Sigmoid colon (tissue), 7 donors: ENCODE measurements around the gene PES1. TPM values are rescaled to one million over a fixed set of nuclear protein-coding genes. Genes with fewer than 3 reads are reported as not detected.
"Not testable (repeated sequence)": the region's sequence is repeated elsewhere in the genome, so short reads cannot be mapped to it uniquely, and the experiment has no call there.

Experiments
- DNase-seq: peaks from one replicate; pipeline ENCODE4 v3.0.0-alpha.2; 2019
- H3K27ac ChIP-seq, 4 donors: fragments of 200-600 bp; sonication (generic); one replicate each; pipeline ENCODE4 v1.5.1; 2016 to 2019; ENCODE audit warnings: mild to moderate bottlenecking in 1 of 4
- H3K27me3 ChIP-seq, 3 donors: fragments of 200-600 bp; sonication (generic); one replicate each; pipeline ENCODE4 v1.5.1; 2019; ENCODE audit warnings: mild to moderate bottlenecking in 1 of 3
- H3K36me3 ChIP-seq, 4 donors: fragments of 200-600 bp; sonication (generic); one replicate each; pipeline ENCODE4 v1.5.1; 2016 to 2019
- H3K4me1 ChIP-seq, 4 donors: fragments of 200-600 bp; sonication (generic); one replicate each; pipeline ENCODE4 v1.5.1; 2017 to 2019
- H3K4me3 ChIP-seq, 4 donors: fragments of 200-600 bp; sonication (generic); one replicate each; pipeline ENCODE4 v1.5.1; 2017 to 2019; ENCODE audit warnings: mild to moderate bottlenecking in 2 of 4, moderate library complexity in 1 of 4
- H3K9me3 ChIP-seq, 4 donors: fragments of 200-600 bp in 3 of 4; sonication (generic) in 3 of 4; one replicate each; pipeline versions ENCODE4 v1.5.1 to v1.6.1; 2013 to 2019
- EP300 ChIP-seq, 4 donors: sonication (generic); formaldehyde crosslinking; IDR thresholded peaks; one replicate each; pipeline ENCODE4 v1.6.1; 2017; ENCODE audit warnings: antibody characterized with exemption in 4 of 4
- POLR2A ChIP-seq, 2 donors: fragments of 450-650 bp; IDR thresholded peaks; one replicate each; pipeline ENCODE4 v1.6.1; 2016; ENCODE audit warnings: antibody characterized with exemption in 2 of 2, mild to moderate bottlenecking in 2 of 2, moderate library complexity in 2 of 2
- POLR2AphosphoS5 ChIP-seq, 4 donors: sonication (generic); formaldehyde crosslinking; IDR thresholded peaks; one replicate each; pipeline ENCODE4 v1.6.1; 2017; ENCODE audit warnings: antibody characterized with exemption in 4 of 4
- WGBS, 2 donors: extraction: QIAGEN DNeasy Blood & Tissue Kit; methylation state at CpG; one replicate each; pipeline ENCODE4 v1.1.7; 2013; 5-methylcytosine and 5-hydroxymethylcytosine counted together
- intact Hi-C: fragments of 100-400 bp; cut with DNase I; formaldehyde crosslinking; loops from one replicate; pipeline ENCODE4 v1.15.1; 2023
- polyA plus RNA-seq, 3 donors: library from polyadenylated mRNA; stranded (reverse); fragments of 200-250 nt; gene quantifications; one replicate each; pipeline ENCODE4 v1.2.3, GENCODE V29; 2013
- total RNA-seq, 4 donors: library from RNA; depleted of rRNA; stranded (reverse); fragments of >200 nt; gene quantifications; one replicate each; pipeline ENCODE4 v1.1.0, GENCODE V29; 2016
- TF ChIP-seq, protein P1 (sequence below), 4 experiments: fragments of 450-650 bp in 3 of 4; fragments of 200-600 bp in 1 of 4; IDR thresholded peaks; one replicate each; pipeline ENCODE4 v1.5.1; 2016 to 2019; ENCODE audit warnings: antibody characterized with exemption in 4 of 4, mild to moderate bottlenecking in 3 of 4, moderate library complexity in 2 of 4
- donor health status: healthy with polysubstance abuse.
- donor health status: Bipolar disorder and iron deficiency.
- donor health status: healthy.

PES1 gene
- total and polyA plus RNA-seq, 7 donors, result 25.0 to 64.8 (median 41.3) TPM

- H3K27ac ChIP-seq, result no peak overlapping the region
These were observed 49.5 kb downstream of the PES1 start for GRCh38 chr22:30541961-30542810.

GRCh38 chr22:30541511-30541910 lies 50.2 kb downstream of the PES1 start:
- Histone ChIP-seq H3K27me3 (peaks cover 3 to 47% (median 27%) of the 10 kb centered on the region in 3 donors), H3K4me1 (peaks cover 0 to 12% (median 10%) of the 10 kb centered on the region in 4 donors), H3K4me3 (peak overlapping the region in 1 of 4 donors; percentile 42)
- WGBS, 2 donors, result 75 to 94% methylated on average over 3 of the region's 3 CpGs
- DNase-seq, intact Hi-C loops, H3K36me3 ChIP-seq, H3K9me3 ChIP-seq, H3K27ac ChIP-seq: not testable (repeated sequence)

More at GRCh38 chr22:30541961-30542810, 49.5 kb downstream of the PES1 start:
- 2 to 5% methylated on average over 64 of the region's 64 CpGs for WGBS, 2 donors
- peaks cover 3 to 47% (median 27%) of the 10 kb centered on the region in 3 donors for H3K27me3 ChIP-seq
- peak overlapping the region in 3 of 4 donors; percentile 31 to 48 (median 42) for H3K4me3 ChIP-seq
- TF ChIP-seq, protein P1, sequence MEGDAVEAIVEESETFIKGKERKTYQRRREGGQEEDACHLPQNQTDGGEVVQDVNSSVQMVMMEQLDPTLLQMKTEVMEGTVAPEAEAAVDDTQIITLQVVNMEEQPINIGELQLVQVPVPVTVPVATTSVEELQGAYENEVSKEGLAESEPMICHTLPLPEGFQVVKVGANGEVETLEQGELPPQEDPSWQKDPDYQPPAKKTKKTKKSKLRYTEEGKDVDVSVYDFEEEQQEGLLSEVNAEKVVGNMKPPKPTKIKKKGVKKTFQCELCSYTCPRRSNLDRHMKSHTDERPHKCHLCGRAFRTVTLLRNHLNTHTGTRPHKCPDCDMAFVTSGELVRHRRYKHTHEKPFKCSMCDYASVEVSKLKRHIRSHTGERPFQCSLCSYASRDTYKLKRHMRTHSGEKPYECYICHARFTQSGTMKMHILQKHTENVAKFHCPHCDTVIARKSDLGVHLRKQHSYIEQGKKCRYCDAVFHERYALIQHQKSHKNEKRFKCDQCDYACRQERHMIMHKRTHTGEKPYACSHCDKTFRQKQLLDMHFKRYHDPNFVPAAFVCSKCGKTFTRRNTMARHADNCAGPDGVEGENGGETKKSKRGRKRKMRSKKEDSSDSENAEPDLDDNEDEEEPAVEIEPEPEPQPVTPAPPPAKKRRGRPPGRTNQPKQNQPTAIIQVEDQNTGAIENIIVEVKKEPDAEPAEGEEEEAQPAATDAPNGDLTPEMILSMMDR (IDR thresholded peaks at IDR 0.05), result no peak
- TF ChIP-seq POLR2A (IDR thresholded peaks at IDR 0.05) (no peak), EP300 (IDR thresholded peaks at IDR 0.05) (no peak), POLR2AphosphoS5 (IDR thresholded peaks at IDR 0.05) (no peak)
- H3K4me1 ChIP-seq, result peaks cover 0 to 12% (median 10%) of the 10 kb centered on the region in 4 donors
- no peaks in the 10 kb centered on the region for H3K9me3 ChIP-seq
- intact Hi-C loops, result no loop called here
- no peak for DNase-seq
- H3K36me3 ChIP-seq, result no peaks in the 10 kb centered on the region

- Histone ChIP-seq H3K4me1 (peaks cover 0 to 12% (median 10%) of the 10 kb centered on the region in 4 donors), H3K36me3 (no peaks in the 10 kb centered on the region), H3K27ac (no peak overlapping the region), H3K4me3 (no peak overlapping the region), H3K27me3 (peaks cover 3 to 33% (median 27%) of the 10 kb centered on the region in 3 donors), H3K9me3 (no peaks in the 10 kb centered on the region)
- intact Hi-C loops, result no loop called here
- no peak for DNase-seq
- 94 to 98% methylated on average over 1 of the region's 1 CpG for WGBS, 2 donors
- TF ChIP-seq EP300 (IDR thresholded peaks at IDR 0.05), result no peak
- no peak for TF ChIP-seq POLR2AphosphoS5 (IDR thresholded peaks at IDR 0.05)
- no peak for TF ChIP-seq POLR2A (IDR thresholded peaks at IDR 0.05)
- TF ChIP-seq, protein P1 (IDR thresholded peaks at IDR 0.05), result no peak
These were observed 52.3 kb downstream of the PES1 start for GRCh38 chr22:30539368-30539767.

- 87 to 91% methylated on average over 6 of the region's 6 CpGs for WGBS, 2 donors
- Histone ChIP-seq H3K4me3 (no peak overlapping the region), H3K27ac (no peak overlapping the region), H3K36me3 (no peaks in the 10 kb centered on the region), H3K9me3 (no peaks in the 10 kb centered on the region), H3K4me1 (peaks cover 0 to 12% (median 10%) of the 10 kb centered on the region in 4 donors), H3K27me3 (peaks cover 3 to 22% (median 18%) of the 10 kb centered on the region in 3 donors)
- TF ChIP-seq, protein P1 (IDR thresholded peaks at IDR 0.05), result no peak
- TF ChIP-seq EP300 (IDR thresholded peaks at IDR 0.05) (no peak), POLR2A (IDR thresholded peaks at IDR 0.05) (no peak), POLR2AphosphoS5 (IDR thresholded peaks at IDR 0.05) (no peak)
- DNase-seq, result no peak
- intact Hi-C loops, result no loop called here
These were observed 53.4 kb downstream of the PES1 start for GRCh38 chr22:30538280-30538679.

DNA sequence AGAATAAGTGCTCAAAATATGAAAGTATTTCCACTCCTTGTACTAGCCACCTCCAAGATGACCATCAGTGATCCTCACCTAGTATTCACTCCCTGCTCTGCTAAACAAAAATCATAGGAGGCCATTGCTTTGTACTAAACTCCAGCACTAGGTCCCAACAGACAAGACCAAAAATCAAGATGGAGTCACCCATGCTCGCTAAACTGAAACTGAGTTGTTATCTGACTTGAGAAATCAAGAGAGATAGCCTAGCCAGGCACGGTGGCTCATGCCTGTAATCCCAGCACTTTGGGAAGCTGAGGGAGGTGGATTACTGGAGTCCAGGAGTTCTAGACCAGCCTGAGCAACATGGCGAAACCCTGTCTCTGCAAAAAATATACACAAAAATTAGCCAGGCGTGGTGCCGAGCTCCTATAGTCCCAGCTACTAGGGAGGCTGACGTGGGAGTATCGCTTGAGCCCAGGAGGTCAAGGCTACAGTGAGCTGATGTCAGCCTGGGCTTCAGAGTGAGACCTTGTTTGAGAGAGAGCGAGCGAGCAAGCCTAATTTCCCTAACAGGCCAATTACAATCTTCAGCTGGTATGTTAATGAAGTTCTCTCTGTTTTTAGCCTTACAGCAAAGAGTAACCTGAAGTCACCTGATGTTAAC lies 54.5 kb downstream of the PES1 start:
- intact Hi-C loops, result no loop called here
- no peaks in the 10 kb centered on the region for H3K36me3 ChIP-seq
- no peaks in the 10 kb centered on the region for H3K9me3 ChIP-seq
- H3K4me1 ChIP-seq, result peaks cover 0 to 5% (median 5%) of the 10 kb centered on the region in 4 donors
- no peak for DNase-seq
- no peak overlapping the region for H3K4me3 ChIP-seq
- WGBS, 2 donors, result 86 to 88% methylated on average over 9 of the region's 9 CpGs
- peaks cover 3 to 11% (median 7%) of the 10 kb centered on the region in 3 donors for H3K27me3 ChIP-seq
- no peak overlapping the region for H3K27ac ChIP-seq
- TF ChIP-seq EP300 (IDR thresholded peaks at IDR 0.05), result no peak
- TF ChIP-seq POLR2A (IDR thresholded peaks at IDR 0.05), result no peak
- TF ChIP-seq POLR2AphosphoS5 (IDR thresholded peaks at IDR 0.05), result no peak
- TF ChIP-seq, protein P1 (IDR thresholded peaks at IDR 0.05), result no peak
